ENCODE measurements around the gene CYP27A1.

GRCh38 chr2:218782528-218782844 lies 539 bp downstream of the CYP27A1 start:
- TF ChIP-seq CTCF (IDR thresholded peaks at IDR 0.05) (no peak), POLR2A (IDR thresholded peaks at IDR 0.05) (no peak)
